Cardiac muscle cell (in vitro differentiated cells and primary cell): ENCODE data around the gene HIPK3. TPM values are rescaled to one million over a fixed set of nuclear protein-coding genes. Genes with fewer than 3 reads are reported as not detected.
"Not testable (repeated sequence)": the region's sequence is repeated elsewhere in the genome, so short reads cannot be mapped to it uniquely, and the experiment has no call there.

Experiments
- DNase-seq, 2 donors: peaks; one replicate each; pipeline versions ENCODE4 v3.0.0 to v3.0.0-alpha.2; 2010 to 2017; ENCODE audit warnings: low read depth in 1 of 2, low spot score in 1 of 2
- H3K27ac ChIP-seq: fragments of 200-600 bp; sonication (generic); 2 replicates; pipeline ENCODE4 v1.5.1; 2016
- H3K27me3 ChIP-seq: fragments of 200-600 bp; sonication (generic); 2 replicates; pipeline ENCODE4 v1.6.0; 2016; ENCODE audit warnings: control low read depth
- H3K36me3 ChIP-seq: fragments of 200-600 bp; sonication (generic); 2 replicates; pipeline ENCODE4 v1.5.1; 2016; ENCODE audit warnings: control low read depth
- H3K4me1 ChIP-seq: fragments of 200-600 bp; sonication (generic); 2 replicates; pipeline ENCODE4 v1.8.1; 2017; ENCODE audit warnings: low read depth, mild to moderate bottlenecking, mixed run types
- H3K4me3 ChIP-seq: fragments of 200-600 bp; sonication (generic); 2 replicates; pipeline ENCODE4 v1.5.1; 2016; ENCODE audit warnings: mild to moderate bottlenecking
- H3K9me3 ChIP-seq: fragments of 200-600 bp; sonication (generic); 2 replicates; pipeline ENCODE4 v1.5.1; 2017; ENCODE audit warnings: low read depth, mild to moderate bottlenecking, control low read depth
- CTCF ChIP-seq: IDR thresholded peaks from 2 replicates; pipeline ENCODE4 v1.5.1; 2012; ENCODE audit warnings: low read depth, mild to moderate bottlenecking, low read length
- polyA plus RNA-seq: library from polyadenylated mRNA; unstranded; fragments of >200 nt; fragmentation: Nextera tagmentation; extraction: Ambion mirVana; gene quantifications from 2 replicates; pipeline ENCODE4 v1.2.1, GENCODE V29; 2016
- total RNA-seq: library from RNA; depleted of rRNA; stranded (reverse); fragments of >200 nt; gene quantifications from 2 replicates; pipeline ENCODE4 v1.2.3, GENCODE V29; 2016

HIPK3 gene
- total and polyA plus RNA-seq, 2 experiments from 2014 or later, result 56.6 to 179 TPM

GRCh38 chr11:33234397-33235190, 22.6 kb upstream of the HIPK3 start:
- Histone ChIP-seq H3K9me3 (no peaks in the 10 kb centered on the region), H3K4me3 (no peak overlapping the region), H3K27ac (no peak overlapping the region), H3K4me1 (no peaks in the 10 kb centered on the region), H3K36me3 (no peaks in the 10 kb centered on the region), H3K27me3 (no peaks in the 10 kb centered on the region)
- TF ChIP-seq CTCF, result no peak
- peak in 1 of 2 donors; percentile 29 for DNase-seq

GRCh38 chr11:33237039-33237597, 20.1 kb upstream of the HIPK3 start:
- H3K4me3 ChIP-seq, result no peak overlapping the region
- no peak for DNase-seq
- TF ChIP-seq CTCF, result no peak
- no peaks in the 10 kb centered on the region for H3K9me3 ChIP-seq
- H3K4me1 ChIP-seq, result no peaks in the 10 kb centered on the region
- no peak overlapping the region for H3K27ac ChIP-seq
- no peaks in the 10 kb centered on the region for H3K27me3 ChIP-seq
- H3K36me3 ChIP-seq, result no peaks in the 10 kb centered on the region

GRCh38 chr11:33242575-33242974, 14.6 kb upstream of the HIPK3 start:
- Histone ChIP-seq H3K4me1 (peaks cover 6% of the 10 kb centered on the region), H3K36me3 (no peaks in the 10 kb centered on the region), H3K9me3 (no peaks in the 10 kb centered on the region), H3K27ac (no peak overlapping the region), H3K27me3 (no peaks in the 10 kb centered on the region), H3K4me3 (no peak overlapping the region)
- no peak for DNase-seq
- no peak for TF ChIP-seq CTCF

- not testable (repeated sequence) for H3K27me3 ChIP-seq, DNase-seq, H3K27ac ChIP-seq, H3K4me1 ChIP-seq, H3K36me3 ChIP-seq, H3K9me3 ChIP-seq, H3K4me3 ChIP-seq
Observed at GRCh38 chr11:33243654-33244053, 13.5 kb upstream of the HIPK3 start.

GRCh38 chr11:33248416-33248971, 8.7 kb upstream of the HIPK3 start:
- TF ChIP-seq CTCF, result no peak
- no peak for DNase-seq
- Histone ChIP-seq H3K36me3 (no peaks in the 10 kb centered on the region), H3K9me3 (no peaks in the 10 kb centered on the region), H3K4me1 (peaks cover 6% of the 10 kb centered on the region), H3K4me3 (no peak overlapping the region), H3K27me3 (no peaks in the 10 kb centered on the region), H3K27ac (no peak overlapping the region)
